ENCODE results near the gene ADAMTSL2. TPM values are rescaled to one million over a fixed set of nuclear protein-coding genes. Genes with fewer than 3 reads are reported as not detected.

Gene ADAMTSL2
- total RNA-seq, 2 donors from 2014 or later: 0.18 to 0.93 TPM

GRCh38 chr9:133505901-133506652 is 28.4 kb upstream of the ADAMTSL2 start:
- H3K27ac ChIP-seq (ENCODE audit: low read depth, low read length): no peak overlapping the region
- H3K4me1 Mint-ChIP-seq: peaks cover 8% of the 10 kb centered on the region
- peaks cover 15% of the 10 kb centered on the region for H3K9me3 ChIP-seq (ENCODE audit: control insufficient read depth, low read length)
- TF ChIP-seq, protein P1, sequence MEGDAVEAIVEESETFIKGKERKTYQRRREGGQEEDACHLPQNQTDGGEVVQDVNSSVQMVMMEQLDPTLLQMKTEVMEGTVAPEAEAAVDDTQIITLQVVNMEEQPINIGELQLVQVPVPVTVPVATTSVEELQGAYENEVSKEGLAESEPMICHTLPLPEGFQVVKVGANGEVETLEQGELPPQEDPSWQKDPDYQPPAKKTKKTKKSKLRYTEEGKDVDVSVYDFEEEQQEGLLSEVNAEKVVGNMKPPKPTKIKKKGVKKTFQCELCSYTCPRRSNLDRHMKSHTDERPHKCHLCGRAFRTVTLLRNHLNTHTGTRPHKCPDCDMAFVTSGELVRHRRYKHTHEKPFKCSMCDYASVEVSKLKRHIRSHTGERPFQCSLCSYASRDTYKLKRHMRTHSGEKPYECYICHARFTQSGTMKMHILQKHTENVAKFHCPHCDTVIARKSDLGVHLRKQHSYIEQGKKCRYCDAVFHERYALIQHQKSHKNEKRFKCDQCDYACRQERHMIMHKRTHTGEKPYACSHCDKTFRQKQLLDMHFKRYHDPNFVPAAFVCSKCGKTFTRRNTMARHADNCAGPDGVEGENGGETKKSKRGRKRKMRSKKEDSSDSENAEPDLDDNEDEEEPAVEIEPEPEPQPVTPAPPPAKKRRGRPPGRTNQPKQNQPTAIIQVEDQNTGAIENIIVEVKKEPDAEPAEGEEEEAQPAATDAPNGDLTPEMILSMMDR (conservative IDR thresholded peaks at IDR 0.05): no peak
- H3K36me3 Mint-ChIP-seq (ENCODE audit: low read depth): no peaks in the 10 kb centered on the region
- no peaks in the 10 kb centered on the region for H3K27me3 ChIP-seq (ENCODE audit: control insufficient read depth, insufficient read depth, low read length, poor library complexity, severe bottlenecking)
- no peak overlapping the region for H3K4me3 ChIP-seq (ENCODE audit: low read length)
- no peak overlapping the region for H3K4me3 Mint-ChIP-seq
- H3K27me3 Mint-ChIP-seq (ENCODE audit: insufficient read depth): no peaks in the 10 kb centered on the region
- no peaks in the 10 kb centered on the region for H3K36me3 ChIP-seq (ENCODE audit: control insufficient read depth, insufficient read depth, low read length)
- H3K9ac ChIP-seq (ENCODE audit: extremely low read depth, low read length, poor library complexity, severe bottlenecking): no peak overlapping the region
- no peak overlapping the region for H3K27ac Mint-ChIP-seq
- peaks cover 5% of the 10 kb centered on the region for H3K4me1 ChIP-seq (ENCODE audit: control insufficient read depth, insufficient read depth, low read length)
- 87 to 92% methylated on average over 14 to 23 of the region's 23 CpGs for WGBS, 2 experiments (ENCODE audit: insufficient coverage in 1 of 2, insufficient read length in 1 of 2)
- H3K9me3 Mint-ChIP-seq: peaks cover 27% of the 10 kb centered on the region
- DNase-seq: no peak

GRCh38 chr9:133506653-133507038 is 27.9 kb upstream of the ADAMTSL2 start:
- H3K9ac ChIP-seq (ENCODE audit: extremely low read depth, low read length, poor library complexity, severe bottlenecking): no peak overlapping the region
- peaks cover 13% of the 10 kb centered on the region for H3K9me3 ChIP-seq (ENCODE audit: control insufficient read depth, low read length)
- Mint-ChIP-seq H3K4me1 (peaks cover 8% of the 10 kb centered on the region), H3K4me3 (no peak overlapping the region), H3K27ac (no peak overlapping the region), H3K36me3 (ENCODE audit: low read depth) (no peaks in the 10 kb centered on the region), H3K9me3 (peaks cover 22% of the 10 kb centered on the region), H3K27me3 (ENCODE audit: insufficient read depth) (no peaks in the 10 kb centered on the region)
- H3K36me3 ChIP-seq (ENCODE audit: control insufficient read depth, insufficient read depth, low read length): no peaks in the 10 kb centered on the region
- no peaks in the 10 kb centered on the region for H3K27me3 ChIP-seq (ENCODE audit: control insufficient read depth, insufficient read depth, low read length, poor library complexity, severe bottlenecking)
- TF ChIP-seq, protein P1 (conservative IDR thresholded peaks at IDR 0.05): no peak
- no peak overlapping the region for H3K4me3 ChIP-seq (ENCODE audit: low read length)
- H3K4me1 ChIP-seq (ENCODE audit: control insufficient read depth, insufficient read depth, low read length): peaks cover 5% of the 10 kb centered on the region
- no peak for DNase-seq
- WGBS, 2 experiments (ENCODE audit: insufficient coverage in 1 of 2, insufficient read length in 1 of 2): 91 to 96% methylated on average over 9 to 18 of the region's 18 CpGs
- H3K27ac ChIP-seq (ENCODE audit: low read depth, low read length): no peak overlapping the region

DNA sequence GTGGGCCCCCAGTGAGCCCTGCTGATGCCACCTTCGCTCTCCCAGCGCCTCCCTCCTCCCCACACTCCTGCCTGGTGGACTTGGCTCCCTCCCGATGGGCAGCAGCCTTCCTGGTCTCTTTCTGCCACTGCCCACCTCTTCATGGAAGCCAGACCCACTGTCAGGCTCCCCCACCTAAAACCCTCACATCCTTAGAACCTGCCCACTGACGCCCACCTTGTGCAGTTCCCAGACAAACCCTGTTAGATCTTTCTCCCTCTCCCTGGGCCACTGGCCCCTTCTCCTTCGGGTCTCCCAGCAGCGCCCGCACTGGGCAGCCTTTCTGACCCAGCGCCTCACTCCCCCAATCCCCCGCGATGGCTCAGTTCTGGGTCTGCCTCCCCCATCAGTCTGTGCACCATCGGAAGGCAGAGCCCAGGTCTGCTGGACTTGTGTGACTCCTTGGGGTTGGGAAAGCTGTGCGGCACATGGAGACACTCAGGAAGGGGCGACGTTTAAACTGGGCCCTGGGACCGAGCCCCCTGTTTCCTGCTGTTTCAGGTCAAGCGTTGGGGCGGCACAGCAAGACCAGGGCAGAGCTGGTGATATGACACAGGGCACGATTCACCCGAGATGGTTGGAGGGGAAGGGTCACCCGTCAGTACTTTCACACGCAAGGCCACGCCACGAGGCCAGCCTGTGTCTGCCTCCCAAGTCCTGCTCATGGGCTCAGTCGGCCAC is 27.1 kb upstream of the ADAMTSL2 start:
- Histone ChIP-seq H3K36me3 (ENCODE audit: control insufficient read depth, insufficient read depth, low read length) (no peaks in the 10 kb centered on the region), H3K4me1 (ENCODE audit: control insufficient read depth, insufficient read depth, low read length) (peaks cover 5% of the 10 kb centered on the region), H3K4me3 (ENCODE audit: low read length) (no peak overlapping the region), H3K9ac (ENCODE audit: extremely low read depth, low read length, poor library complexity, severe bottlenecking) (no peak overlapping the region), H3K27me3 (ENCODE audit: control insufficient read depth, insufficient read depth, low read length, poor library complexity, severe bottlenecking) (no peaks in the 10 kb centered on the region), H3K27ac (ENCODE audit: low read depth, low read length) (no peak overlapping the region), H3K9me3 (ENCODE audit: control insufficient read depth, low read length) (peaks cover 5% of the 10 kb centered on the region)
- no peak overlapping the region for H3K4me3 Mint-ChIP-seq
- 90 to 92% methylated on average over 17 to 24 of the region's 24 CpGs for WGBS, 2 experiments (ENCODE audit: insufficient coverage in 1 of 2, insufficient read length in 1 of 2)
- peaks cover 8% of the 10 kb centered on the region for H3K4me1 Mint-ChIP-seq
- no peaks in the 10 kb centered on the region for H3K27me3 Mint-ChIP-seq (ENCODE audit: insufficient read depth)
- peaks cover 15% of the 10 kb centered on the region for H3K9me3 Mint-ChIP-seq
- TF ChIP-seq, protein P1 (conservative IDR thresholded peaks at IDR 0.05): no peak
- H3K36me3 Mint-ChIP-seq (ENCODE audit: low read depth): no peaks in the 10 kb centered on the region
- no peak for DNase-seq
- H3K27ac Mint-ChIP-seq: no peak overlapping the region

All from endodermal cell (in vitro differentiated cells).